Erythroblast (primary cell): ENCODE measurements around the gene HPSE.

Source experiments
- GATA1 ChIP-seq: IDR thresholded peaks from 2 replicates; pipeline ENCODE4 v1.6.1; 2011; ENCODE audit warnings: low read depth, mild to moderate bottlenecking, control low read depth, low read length, moderate library complexity
- POLR2A ChIP-seq: IDR thresholded peaks from 2 replicates; pipeline ENCODE4 v1.6.1; 2011; ENCODE audit warnings: mild to moderate bottlenecking, low read length

GRCh38 chr4:83331956-83332355 is 2.7 kb downstream of the HPSE start:
- TF ChIP-seq POLR2A (no peak), GATA1 (no peak)
